Loucy (cell line): ENCODE results near the gene SMCO3.
A peak's percentile ranks its signal among the peaks of the same experiment; 100 is the strongest.

Experiments used
- H2AFZ ChIP-seq: fragments of 200-600 bp; sonication (generic); 2 replicates; pipeline ENCODE4 v1.6.0; 2016; ENCODE audit warnings: antibody characterized with exemption, mild to moderate bottlenecking, low read length, moderate library complexity
- H3F3A ChIP-seq: fragments of 200-600 bp; 2 replicates; pipeline ENCODE4 v1.6.0; 2016; ENCODE audit warnings: antibody characterized with exemption, low read depth, mild to moderate bottlenecking
- H3K27me3 ChIP-seq: fragments of 200-600 bp; sonication (generic); 2 replicates; pipeline ENCODE4 v1.6.1; 2014; ENCODE audit warnings: low read length, mild to moderate bottlenecking; ENCODE audit not compliant: insufficient read depth, poor library complexity, severe bottlenecking
- H3K36me3 ChIP-seq: fragments of 200-600 bp; sonication (generic); 2 replicates; pipeline ENCODE4 v1.6.1; 2016; ENCODE audit warnings: low read length; ENCODE audit not compliant: insufficient read depth
- H3K4me1 ChIP-seq: fragments of 200-600 bp; sonication (generic); 2 replicates; pipeline ENCODE4 v1.5.1; 2014; ENCODE audit warnings: low read length, mild to moderate bottlenecking; ENCODE audit not compliant: insufficient read depth, poor library complexity, severe bottlenecking
- H3K4me2 ChIP-seq: fragments of 200-600 bp; sonication (generic); 2 replicates; pipeline ENCODE4 v1.6.0; 2014; ENCODE audit warnings: antibody characterized with exemption, low read length, low read depth, mild to moderate bottlenecking; ENCODE audit not compliant: poor library complexity, severe bottlenecking
- H3K4me3 ChIP-seq: fragments of 200-600 bp; sonication (generic); 2 replicates; pipeline ENCODE4 v1.5.1; 2014; ENCODE audit warnings: low read length, mild to moderate bottlenecking, mixed read lengths; ENCODE audit not compliant: poor library complexity, severe bottlenecking
- H3K79me2 ChIP-seq: fragments of 200-600 bp; sonication (generic); 2 replicates; pipeline ENCODE4 v1.6.1; 2014; ENCODE audit warnings: low read length; ENCODE audit not compliant: insufficient read depth
- H3K9ac ChIP-seq: fragments of 200-600 bp; sonication (generic); 2 replicates; pipeline ENCODE4 v1.6.0; 2014; ENCODE audit warnings: mild to moderate bottlenecking, low read depth, low read length, moderate library complexity; ENCODE audit not compliant: poor library complexity, severe bottlenecking
- H3K9me2 ChIP-seq: fragments of 200-600 bp; sonication (generic); replicated peaks from 2 replicates; pipeline ENCODE4 v1.6.1; 2016; ENCODE audit warnings: low read depth, low read length, mixed read lengths
- H3K9me3 ChIP-seq: fragments of 200-600 bp; sonication (generic); 2 replicates; pipeline ENCODE4 v1.6.1; 2014; ENCODE audit warnings: mild to moderate bottlenecking, antibody characterized with exemption, low read length, low read depth; ENCODE audit not compliant: insufficient read depth
- H4K20me1 ChIP-seq: fragments of 200-600 bp; sonication (generic); 2 replicates; pipeline ENCODE4 v1.6.0; 2014; ENCODE audit warnings: antibody characterized with exemption, low read length, mild to moderate bottlenecking; ENCODE audit not compliant: insufficient read depth, poor library complexity, severe bottlenecking
- CTCF ChIP-seq: fragments of 200-600 bp; sonication (generic); conservative IDR thresholded peaks from 2 replicates; pipeline ENCODE4 v1.5.1; 2014; ENCODE audit warnings: mild to moderate bottlenecking, antibody characterized with exemption, low read length
- EZH2phosphoT487 ChIP-seq: fragments of 200-600 bp; IDR thresholded peaks from 2 replicates; pipeline ENCODE4 v1.6.1; 2018; ENCODE audit warnings: antibody characterized with exemption, mild to moderate bottlenecking, moderate library complexity, borderline replicate concordance

Gene SMCO3

GRCh38 chr12:14769969-14770495 is 44.0 kb downstream of the SMCO3 start:
- peaks cover 5% of the 10 kb centered on the region; the same call in 1 of the 2 replicates for H3K9me3 ChIP-seq
- peaks cover 54% of the 10 kb centered on the region for H3K79me2 ChIP-seq
- H3K4me1 ChIP-seq: peaks cover 38% of the 10 kb centered on the region
- no peak for TF ChIP-seq EZH2phosphoT487
- TF ChIP-seq CTCF: peak; percentile 72
- H3K4me3 ChIP-seq: peak overlapping the region; percentile 94
- peak overlapping the region; percentile 86 for H2AFZ ChIP-seq
- H3K4me2 ChIP-seq: peak overlapping the region; percentile 76
- no peaks in the 10 kb centered on the region; the same call in 1 of the 2 replicates for H3K36me3 ChIP-seq
- peaks cover 23% of the 10 kb centered on the region for H4K20me1 ChIP-seq
- H3K9me2 ChIP-seq: no peaks in the 10 kb centered on the region
- no peaks in the 10 kb centered on the region for H3K27me3 ChIP-seq
- H3K9ac ChIP-seq: peak overlapping the region; percentile 88
- peaks cover 7% of the 10 kb centered on the region; the same call in 1 of the 2 replicates for H3F3A ChIP-seq

- Histone ChIP-seq H3K9ac (peak overlapping the region; percentile 88), H3K4me2 (peak overlapping the region; percentile 76), H3K4me3 (peak overlapping the region; percentile 94), H3K9me2 (no peaks in the 10 kb centered on the region), H3K27me3 (no peaks in the 10 kb centered on the region), H3K36me3 (no peaks in the 10 kb centered on the region; the same call in 1 of the 2 replicates), H2AFZ (peak overlapping the region; percentile 86; the same call in 1 of the 2 replicates), H4K20me1 (peaks cover 23% of the 10 kb centered on the region), H3F3A (peaks cover 7% of the 10 kb centered on the region; the same call in 1 of the 2 replicates), H3K4me1 (peaks cover 38% of the 10 kb centered on the region), H3K9me3 (peaks cover 5% of the 10 kb centered on the region; the same call in 1 of the 2 replicates), H3K79me2 (peaks cover 57% of the 10 kb centered on the region)
- TF ChIP-seq CTCF (no peak), EZH2phosphoT487 (no peak)
Observed at GRCh38 chr12:14769466-14769968, 44.5 kb downstream of the SMCO3 start.

GRCh38 chr12:14768823-14769405 is 45.1 kb downstream of the SMCO3 start:
- Histone ChIP-seq H3K9me3 (peaks cover 5% of the 10 kb centered on the region; the same call in 1 of the 2 replicates), H4K20me1 (peaks cover 23% of the 10 kb centered on the region), H3K4me3 (peak overlapping the region; percentile 94), H3K9me2 (no peaks in the 10 kb centered on the region), H3K4me1 (peaks cover 38% of the 10 kb centered on the region), H3K4me2 (peak overlapping the region; percentile 76), H3F3A (peaks cover 7% of the 10 kb centered on the region; the same call in 1 of the 2 replicates), H3K79me2 (peaks cover 59% of the 10 kb centered on the region), H3K36me3 (no peaks in the 10 kb centered on the region; the same call in 1 of the 2 replicates), H3K9ac (peak overlapping the region; percentile 88), H3K27me3 (no peaks in the 10 kb centered on the region), H2AFZ (no peak overlapping the region)
- no peak for TF ChIP-seq CTCF
- TF ChIP-seq EZH2phosphoT487: no peak
